Measurements from ENCODE around the gene FGD2. TPM values are rescaled to one million over a fixed set of nuclear protein-coding genes. Genes with fewer than 3 reads are reported as not detected.
"Not testable (repeated sequence)": the region's sequence is repeated elsewhere in the genome, so short reads cannot be mapped to it uniquely, and the experiment has no call there.

Gene FGD2
- total RNA-seq, 2 experiments from 2014 or later, result 0.25 to 0.48 TPM

- intact Hi-C loops (cut with micrococcal nuclease), result no loop called here
These were observed 36.1 kb downstream of the FGD2 start for GRCh38 chr6:37041521-37041920.

GRCh38 chr6:37042150-37042549 is 36.7 kb downstream of the FGD2 start:
- CTCF ChIA-PET, result interaction anchor here (0.6 to 1.7 kb wide), 6 partner anchors 9 to 129 kb away, joined by 3 to 10 read pairs (median 5); no protein-coding TSS in a partner anchor
- Mint-ChIP-seq H3K4me3 (no peak overlapping the region), H3K27me3 (ENCODE audit: low read depth) (no peaks in the 10 kb centered on the region), H3K36me3 (ENCODE audit: low read depth) (no peaks in the 10 kb centered on the region), H3K9me3 (no peaks in the 10 kb centered on the region), H3K27ac (no peak overlapping the region), H3K4me1 (ENCODE audit: low read depth) (peaks cover 39% of the 10 kb centered on the region)
- intact Hi-C loops (cut with micrococcal nuclease), result no loop called here
- no peak for DNase-seq

More at GRCh38 chr6:37041521-37041920, 36.1 kb downstream of the FGD2 start:
- H3K36me3 Mint-ChIP-seq (ENCODE audit: low read depth), result no peaks in the 10 kb centered on the region
- CTCF ChIA-PET, result interaction anchor here (0.6 to 2.2 kb wide), 6 partner anchors 9 to 169 kb away, joined by 3 to 10 read pairs (median 6); no protein-coding TSS in a partner anchor
- DNase-seq, result no peak
- no peaks in the 10 kb centered on the region for H3K27me3 Mint-ChIP-seq (ENCODE audit: low read depth)
- H3K27ac Mint-ChIP-seq, result no peak overlapping the region
- no peaks in the 10 kb centered on the region for H3K9me3 Mint-ChIP-seq
- H3K4me1 Mint-ChIP-seq (ENCODE audit: low read depth), result peaks cover 33% of the 10 kb centered on the region
- H3K4me3 Mint-ChIP-seq, result no peak overlapping the region

GRCh38 chr6:37043091-37043490 is 37.6 kb downstream of the FGD2 start:
- H3K36me3 Mint-ChIP-seq (ENCODE audit: low read depth); H3K4me3 Mint-ChIP-seq; DNase-seq; H3K27me3 Mint-ChIP-seq (ENCODE audit: low read depth); H3K9me3 Mint-ChIP-seq; H3K27ac Mint-ChIP-seq; intact Hi-C loops (cut with micrococcal nuclease): not testable (repeated sequence)
- CTCF ChIA-PET, result interaction anchor here (0.9 to 1.7 kb wide), 4 partner anchors 8 to 27 kb away, joined by 3 to 10 read pairs (median 7); no protein-coding TSS in a partner anchor
- H3K4me1 Mint-ChIP-seq (ENCODE audit: low read depth), result peaks cover 48% of the 10 kb centered on the region

DNA sequence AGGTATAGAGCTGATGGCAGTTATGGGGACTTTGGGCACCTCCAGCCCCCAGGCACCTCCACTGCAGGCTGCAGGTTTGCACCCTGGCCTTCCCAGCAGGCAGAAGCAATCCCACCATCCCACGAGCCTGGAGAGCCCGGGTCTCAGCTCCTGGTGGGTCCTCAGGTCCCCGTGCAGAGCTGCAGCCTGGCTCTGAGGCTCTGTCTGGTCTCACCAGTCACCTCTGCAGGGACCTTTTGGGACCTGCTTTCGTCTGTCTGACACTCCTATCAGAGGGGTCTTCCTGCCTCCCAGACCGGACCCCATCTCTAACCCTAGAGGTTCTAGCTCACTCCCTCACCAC is 41.9 kb downstream of the FGD2 start:
- peak overlapping the region; percentile 99 for H3K27ac Mint-ChIP-seq

DNA sequence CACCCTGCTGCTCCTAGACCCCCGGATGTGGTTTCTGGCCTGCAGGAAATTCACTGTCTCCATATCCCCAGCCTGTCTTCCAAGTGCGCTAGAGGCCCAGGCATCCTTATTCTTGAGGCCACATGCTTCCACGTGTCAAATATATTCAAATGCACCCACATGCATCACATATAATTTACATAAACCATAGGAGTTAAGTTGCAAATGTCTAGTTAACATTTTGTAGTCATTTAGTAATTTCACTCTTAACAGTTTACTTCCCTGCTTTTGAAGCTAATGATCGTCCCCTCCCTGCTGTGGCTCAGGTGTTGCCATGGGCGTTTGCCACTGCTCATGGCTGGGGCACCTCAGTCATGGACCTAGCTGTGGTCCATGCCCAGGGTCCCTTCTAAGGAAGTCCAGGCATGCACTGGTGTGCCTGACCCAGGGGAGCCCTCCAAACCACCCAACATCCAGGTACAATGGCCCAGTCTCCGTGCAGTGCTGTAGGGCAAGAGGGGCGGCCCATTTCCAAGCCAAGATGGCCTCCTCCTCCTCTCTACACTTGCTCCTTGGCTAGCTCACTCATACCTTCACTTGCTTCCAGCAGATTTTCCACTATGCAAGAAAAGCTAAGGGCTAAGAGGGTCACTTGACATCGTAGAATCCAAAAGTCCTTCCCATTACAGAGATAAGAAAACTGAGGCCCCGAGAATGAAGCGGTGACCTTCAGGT is 42.4 kb downstream of the FGD2 start:
- peak; percentile 73 for DNase-seq
- Mint-ChIP-seq H3K9me3 (no peaks in the 10 kb centered on the region), H3K4me1 (ENCODE audit: low read depth) (peaks cover 64% of the 10 kb centered on the region), H3K36me3 (ENCODE audit: low read depth) (peaks cover 12% of the 10 kb centered on the region), H3K27me3 (ENCODE audit: low read depth) (no peaks in the 10 kb centered on the region), H3K27ac (peak overlapping the region; percentile 99), H3K4me3 (no peak overlapping the region)
- intact Hi-C loops (cut with micrococcal nuclease), result loop anchor here (1.0 to 5.0 kb wide), 3 partner anchors 14 to 209 kb away; partner anchors contain the start of genes TBC1D22B and TMEM217
- CTCF ChIA-PET, result interaction anchor here (0.8 to 11.5 kb wide), 10 partner anchors 9 to 281 kb away, joined by 3 to 216 read pairs (median 4); partner anchors contain the start of gene PIM1

More for the DNA sequence above, 41.9 kb downstream of the FGD2 start:
- CTCF ChIA-PET, result interaction anchor here (0.8 to 11.5 kb wide), 10 partner anchors 9 to 280 kb away, joined by 3 to 216 read pairs (median 4); partner anchors contain the start of gene PIM1
- peaks cover 12% of the 10 kb centered on the region for H3K36me3 Mint-ChIP-seq (ENCODE audit: low read depth)
- H3K4me3 Mint-ChIP-seq, result no peak overlapping the region
- H3K4me1 Mint-ChIP-seq (ENCODE audit: low read depth), result peaks cover 65% of the 10 kb centered on the region
- H3K9me3 Mint-ChIP-seq, result no peaks in the 10 kb centered on the region
- no peak for DNase-seq
- intact Hi-C loops (cut with micrococcal nuclease), result loop anchor here (1.0 to 5.0 kb wide), 2 partner anchors 13 to 210 kb away; partner anchors contain the start of genes TBC1D22B and TMEM217
- H3K27me3 Mint-ChIP-seq (ENCODE audit: low read depth), result no peaks in the 10 kb centered on the region

GRCh38 chr6:37048403-37048850 is 43.0 kb downstream of the FGD2 start:
- peak overlapping the region; percentile 86 for H3K4me3 Mint-ChIP-seq
- peaks cover 12% of the 10 kb centered on the region for H3K36me3 Mint-ChIP-seq (ENCODE audit: low read depth)
- intact Hi-C loops (cut with micrococcal nuclease), result loop anchor here (2.0 to 5.0 kb wide), 2 partner anchors 62 to 209 kb away; partner anchors contain the start of genes TBC1D22B and TMEM217
- no peak for DNase-seq
- H3K27ac Mint-ChIP-seq, result peak overlapping the region; percentile 99
- H3K9me3 Mint-ChIP-seq, result no peaks in the 10 kb centered on the region
- no peaks in the 10 kb centered on the region for H3K27me3 Mint-ChIP-seq (ENCODE audit: low read depth)
- H3K4me1 Mint-ChIP-seq (ENCODE audit: low read depth), result peaks cover 64% of the 10 kb centered on the region
- CTCF ChIA-PET, result interaction anchor here (0.5 to 11.5 kb wide), 6 partner anchors 10 to 775 kb away, joined by 4 to 216 read pairs (median 127); partner anchors contain the start of gene PIM1

DNA sequence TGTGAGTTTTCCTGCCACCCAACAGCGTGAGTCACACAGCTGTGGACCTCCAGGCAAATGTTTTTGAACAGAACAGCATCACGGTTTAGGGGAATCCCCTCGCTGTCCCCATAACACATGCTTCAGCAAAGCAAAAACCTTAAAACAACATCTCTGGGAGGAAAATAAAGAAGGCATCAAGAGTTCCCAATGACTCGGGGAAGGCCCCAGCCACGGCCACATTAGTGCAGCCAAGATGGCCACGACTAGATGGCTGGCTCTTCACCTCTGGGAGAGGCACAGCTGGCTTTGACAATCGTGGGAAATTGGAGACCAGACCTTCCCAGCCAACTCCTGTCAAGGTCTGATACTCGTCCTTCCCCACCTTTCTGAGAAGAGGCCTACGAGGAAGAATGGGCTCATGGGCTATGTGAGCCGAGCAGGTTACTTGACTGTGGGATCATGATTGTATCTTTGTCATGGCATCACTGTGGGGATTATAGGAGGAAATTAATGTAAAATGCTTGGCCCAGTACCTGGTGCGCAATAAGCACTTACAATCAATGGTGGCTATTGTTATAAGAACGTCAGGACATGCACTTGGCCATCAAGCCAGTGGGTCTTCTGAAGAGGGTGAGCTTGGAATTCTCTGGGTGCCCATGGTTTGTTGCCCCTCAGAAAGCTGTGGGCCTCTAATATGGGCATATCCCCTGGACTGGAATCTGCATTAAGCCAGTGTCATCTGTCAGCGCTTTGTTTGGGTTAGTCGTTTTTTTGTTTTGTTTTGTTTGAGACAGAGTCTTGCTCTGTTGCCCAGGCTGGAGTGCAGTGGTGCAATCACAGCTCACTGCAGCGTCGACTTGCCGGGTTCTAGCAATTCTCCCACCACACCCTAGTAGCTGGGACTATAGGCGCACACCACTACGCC is 43.6 kb downstream of the FGD2 start:
- intact Hi-C loops (cut with micrococcal nuclease), result loop anchor here (2.0 to 5.0 kb wide), 2 partner anchors 62 to 208 kb away; partner anchors contain the start of genes TBC1D22B and TMEM217
- Mint-ChIP-seq H3K4me1 (ENCODE audit: low read depth) (peaks cover 64% of the 10 kb centered on the region), H3K27me3 (ENCODE audit: low read depth) (no peaks in the 10 kb centered on the region), H3K4me3 (peak overlapping the region; percentile 86), H3K27ac (peak overlapping the region; percentile 99), H3K36me3 (ENCODE audit: low read depth) (peaks cover 12% of the 10 kb centered on the region), H3K9me3 (no peaks in the 10 kb centered on the region)
- CTCF ChIA-PET, result interaction anchor here (0.5 to 11.5 kb wide), 8 partner anchors 23 to 1279 kb away, joined by 3 to 216 read pairs (median 49); partner anchors contain the start of gene PIM1
- DNase-seq, result peak; percentile 91

DNA sequence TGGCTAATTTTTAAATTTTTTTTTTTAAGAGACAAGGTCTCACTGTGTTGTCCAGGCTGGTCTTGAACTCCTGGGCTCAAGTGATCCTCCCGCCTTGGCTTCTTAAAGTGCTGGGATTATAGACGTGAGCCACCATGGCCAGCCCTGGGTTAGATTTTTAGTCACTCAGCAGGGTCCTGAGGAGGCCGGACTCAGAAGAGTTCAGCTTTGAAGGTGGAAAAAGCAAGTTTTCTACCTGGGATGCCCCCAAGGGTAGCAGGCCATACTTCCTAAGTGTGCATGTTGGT is 44.2 kb downstream of the FGD2 start:
- peak overlapping the region; percentile 86 for H3K4me3 Mint-ChIP-seq
- intact Hi-C loops (cut with micrococcal nuclease), result loop anchor here (1.0 to 5.0 kb wide), 4 partner anchors 61 to 467 kb away; partner anchors contain the start of genes TBC1D22B and TMEM217
- H3K27me3 Mint-ChIP-seq (ENCODE audit: low read depth), result no peaks in the 10 kb centered on the region
- no peak for DNase-seq
- CTCF ChIA-PET, result interaction anchor here (0.6 to 11.5 kb wide), 6 partner anchors 22 to 163 kb away, joined by 3 to 216 read pairs (median 127); partner anchors contain the start of gene PIM1
- no peaks in the 10 kb centered on the region for H3K9me3 Mint-ChIP-seq
- peaks cover 64% of the 10 kb centered on the region for H3K4me1 Mint-ChIP-seq (ENCODE audit: low read depth)
- peak overlapping the region; percentile 99 for H3K27ac Mint-ChIP-seq
- H3K36me3 Mint-ChIP-seq (ENCODE audit: low read depth), result peaks cover 12% of the 10 kb centered on the region

GRCh38 chr6:37050045-37050853 is 44.8 kb downstream of the FGD2 start:
- intact Hi-C loops (cut with micrococcal nuclease), result loop anchor here (1.0 to 2.0 kb wide), 2 partner anchors 105 to 467 kb away; no protein-coding TSS in a partner anchor

GRCh38 chr6:37050854-37051137 is 45.3 kb downstream of the FGD2 start:
- peak overlapping the region; percentile 86 for H3K4me3 Mint-ChIP-seq
- DNase-seq, result no peak
- H3K36me3 Mint-ChIP-seq (ENCODE audit: low read depth), result peaks cover 12% of the 10 kb centered on the region
- peak overlapping the region; percentile 99 for H3K27ac Mint-ChIP-seq
- CTCF ChIA-PET, result interaction anchor here (0.6 to 11.5 kb wide), 24 partner anchors 9 to 158 kb away, joined by 3 to 216 read pairs (median 5); partner anchors contain the start of gene PIM1
- no peaks in the 10 kb centered on the region for H3K27me3 Mint-ChIP-seq (ENCODE audit: low read depth)
- no peaks in the 10 kb centered on the region for H3K9me3 Mint-ChIP-seq
- peaks cover 61% of the 10 kb centered on the region for H3K4me1 Mint-ChIP-seq (ENCODE audit: low read depth)
- intact Hi-C loops (cut with micrococcal nuclease), result loop anchor here (1.0 to 2.0 kb wide), 7 partner anchors 32 to 466 kb away; no protein-coding TSS in a partner anchor

More at GRCh38 chr6:37050045-37050853, 44.8 kb downstream of the FGD2 start:
- H3K36me3 Mint-ChIP-seq (ENCODE audit: low read depth), result peaks cover 12% of the 10 kb centered on the region
- H3K9me3 Mint-ChIP-seq, result no peaks in the 10 kb centered on the region
- H3K4me1 Mint-ChIP-seq (ENCODE audit: low read depth), result peaks cover 64% of the 10 kb centered on the region
- peak overlapping the region; percentile 99 for H3K27ac Mint-ChIP-seq
- peak; percentile 86 for DNase-seq
- CTCF ChIA-PET, result interaction anchor here (0.9 to 11.5 kb wide), 20 partner anchors 8 to 159 kb away, joined by 3 to 216 read pairs (median 6); partner anchors contain the start of gene PIM1
- peak overlapping the region; percentile 86 for H3K4me3 Mint-ChIP-seq
- no peaks in the 10 kb centered on the region for H3K27me3 Mint-ChIP-seq (ENCODE audit: low read depth)
